ENCODE data around the gene LMF1.

Gene LMF1

DNA sequence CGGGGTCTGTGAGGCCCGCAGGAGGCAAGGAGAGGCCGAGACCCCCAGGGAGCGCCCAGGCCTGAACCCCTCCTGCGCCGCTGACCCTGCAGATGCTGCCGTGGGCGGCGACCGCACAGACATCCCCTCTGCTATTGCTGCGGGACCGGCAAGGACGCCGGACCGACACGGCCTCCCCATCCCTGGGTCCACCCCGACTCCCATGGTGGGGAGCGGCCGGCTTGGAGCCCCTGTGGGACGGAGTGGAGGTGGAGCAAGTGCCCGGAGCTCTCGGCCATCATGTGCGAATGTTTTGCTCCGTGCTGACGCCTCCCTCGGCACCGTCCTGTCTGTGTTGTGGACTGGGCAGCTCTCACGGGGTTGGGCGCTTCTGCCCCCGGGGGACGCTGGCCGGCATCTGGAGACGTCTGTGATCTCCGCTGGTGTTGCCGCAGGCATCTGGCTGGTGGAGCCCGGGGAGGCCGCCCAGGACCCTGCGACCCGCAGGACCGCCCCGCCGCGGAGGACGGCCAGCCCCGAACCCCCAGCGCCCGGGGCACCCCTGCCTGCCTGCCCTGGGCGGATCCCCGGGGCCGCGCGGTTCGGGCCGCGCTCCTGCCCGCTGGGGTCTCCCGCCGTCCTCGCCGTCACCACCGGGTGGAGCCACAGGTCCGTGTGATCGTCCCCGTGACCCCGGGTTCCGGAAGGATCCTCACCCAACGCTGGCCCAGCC lies 157.4 kb downstream of the LMF1 start:
- DNase-seq (ENCODE audit: low spot score), result peak; percentile 36

DNA sequence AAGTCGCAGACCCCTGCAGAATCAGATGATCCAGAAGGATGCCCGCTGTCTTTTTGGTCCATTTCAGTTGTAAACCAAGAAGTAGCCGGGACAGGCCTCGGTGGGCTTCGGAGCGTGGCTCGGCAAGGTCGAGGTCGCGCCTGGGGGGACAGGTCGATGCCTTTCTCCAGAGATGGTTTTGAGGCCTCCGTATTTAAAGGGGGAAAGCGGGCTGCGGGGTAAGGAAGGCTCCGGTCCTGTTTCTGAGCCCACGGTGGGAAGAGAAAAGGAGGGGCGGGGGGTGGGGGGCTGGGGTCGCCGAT lies 162.7 kb downstream of the LMF1 start:
- DNase-seq (ENCODE audit: low spot score), result no peak

DNA sequence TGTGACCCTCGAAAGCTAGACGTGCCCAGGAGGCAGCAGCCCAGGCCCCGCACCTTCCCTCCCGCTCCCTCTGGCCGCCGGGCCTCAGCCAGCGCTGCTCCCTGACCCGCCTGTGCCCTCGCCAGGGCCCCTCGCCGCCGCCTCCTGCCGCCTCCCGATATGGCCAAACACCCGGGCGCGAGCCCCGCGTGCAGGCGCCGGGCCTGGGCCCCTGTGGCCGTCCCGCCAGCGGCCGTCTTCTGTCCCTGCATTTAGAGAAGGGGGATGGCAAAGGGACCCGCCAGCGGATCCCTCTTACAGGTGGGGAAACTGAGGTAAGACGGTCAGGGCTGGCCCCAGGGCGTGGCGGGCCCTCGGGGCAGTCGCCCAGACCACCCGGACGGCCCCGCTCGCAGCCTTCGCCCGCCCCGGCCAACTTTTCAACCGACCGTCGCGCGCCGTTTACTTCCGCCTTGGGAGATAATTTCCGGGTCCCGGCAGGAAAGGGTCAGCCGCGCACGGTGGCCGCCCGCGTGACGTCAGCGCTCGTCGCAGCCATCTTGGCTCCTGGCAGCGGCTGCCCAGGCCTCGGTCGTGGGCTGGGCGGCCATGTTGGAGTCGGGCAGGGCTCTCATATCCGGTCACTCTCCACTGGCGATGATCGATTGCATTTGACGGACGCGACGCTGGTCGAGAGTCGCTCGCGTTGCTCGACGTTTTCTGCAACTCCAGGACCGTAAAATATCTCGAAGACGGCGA lies 163.3 kb downstream of the LMF1 start:
- DNase-seq (ENCODE audit: low spot score), result peak; percentile 95

DNA sequence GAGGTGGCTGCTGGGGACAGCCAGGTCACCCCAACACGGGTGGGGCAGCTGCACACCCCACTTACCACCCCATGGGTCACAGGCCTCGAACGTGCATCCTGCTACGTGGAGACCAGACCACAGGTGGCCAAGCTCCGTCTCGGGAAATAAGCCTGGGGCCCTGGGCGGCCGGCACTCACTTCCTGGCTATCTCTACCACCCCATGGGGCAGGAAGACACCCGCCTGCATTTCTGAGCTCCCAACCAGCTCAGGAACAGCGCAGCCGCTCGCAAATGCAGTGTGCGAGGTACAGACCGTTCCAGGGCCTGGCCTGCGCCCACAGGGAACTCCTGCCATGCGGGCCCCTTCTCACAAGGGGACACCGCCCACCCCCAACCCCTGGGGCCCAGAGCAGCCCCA lies 165.3 kb downstream of the LMF1 start:
- no peak for DNase-seq (ENCODE audit: low spot score)

DNA sequence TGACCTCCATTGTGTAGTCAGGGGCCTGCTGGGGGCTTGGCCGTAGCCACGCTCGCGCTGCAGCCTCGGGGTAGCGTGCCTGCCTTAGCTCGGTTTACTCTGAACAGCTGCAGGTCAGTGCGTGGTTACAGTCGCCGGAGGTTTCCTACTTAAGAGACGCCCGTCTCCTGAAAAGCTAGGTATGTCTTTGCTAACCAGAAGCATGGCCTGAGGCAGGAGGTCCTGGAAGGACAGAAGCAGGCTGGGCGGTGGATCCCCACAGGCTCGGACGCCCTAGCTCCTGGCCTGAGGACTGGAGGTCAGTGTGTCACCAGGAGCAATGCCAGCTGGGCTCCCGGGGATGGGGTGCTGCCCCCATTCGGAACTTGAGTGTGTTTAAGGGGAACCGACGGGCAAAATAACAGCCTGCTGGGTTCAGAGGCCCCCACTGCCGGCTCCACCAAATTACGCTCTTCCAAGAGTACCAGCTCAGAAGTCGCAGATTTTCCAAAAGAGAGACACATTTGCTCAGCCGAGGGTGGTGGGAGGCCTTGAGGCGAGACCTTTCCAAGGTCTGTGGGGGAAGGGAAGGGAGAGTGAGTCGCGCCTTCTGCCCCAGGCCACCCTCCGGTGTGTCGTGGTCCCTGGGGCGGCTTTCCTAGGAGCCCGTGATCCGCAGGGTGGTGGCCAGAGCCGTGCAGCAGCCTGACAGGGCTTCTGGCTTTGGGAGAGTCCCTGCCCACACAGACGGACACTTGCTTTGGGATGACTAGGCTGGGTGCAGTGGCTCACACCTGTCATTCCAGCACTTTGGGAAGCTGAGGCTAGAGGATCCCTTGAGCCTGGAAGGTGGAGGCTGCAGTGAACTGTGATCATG lies 166.4 kb downstream of the LMF1 start:
- no peak for DNase-seq (ENCODE audit: low spot score)

DNA sequence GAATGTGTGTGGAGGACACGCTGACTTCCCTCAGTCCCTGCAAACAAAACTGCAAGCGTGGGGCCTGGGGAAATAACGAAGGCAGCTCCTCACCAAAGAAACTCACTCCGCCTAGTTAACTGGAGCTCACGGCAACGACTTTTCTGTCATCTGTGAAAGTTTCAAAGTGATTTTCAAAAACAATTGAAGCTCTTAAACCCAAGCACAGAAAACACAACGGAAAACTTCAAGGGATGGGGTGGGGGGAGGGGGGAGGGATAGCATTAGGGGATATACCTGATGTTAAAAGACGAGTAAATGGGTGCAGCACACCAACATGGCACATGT lies 167.1 kb downstream of the LMF1 start:
- DNase-seq (ENCODE audit: low spot score), result no peak
